Activated CD4-positive, alpha-beta T cell treated with anti-CD3 and anti-CD28 coated beads for 36 hours (primary cell): ENCODE measurements around the gene SUV39H1. TPM values are rescaled to one million over a fixed set of nuclear protein-coding genes. Genes with fewer than 3 reads are reported as not detected.

Source experiments
- total RNA-seq, 2 experiments: library from RNA; stranded (reverse); gene quantifications; one replicate each; pipeline ENCODE4 v1.2.3, GENCODE V29; 2021

The SUV39H1 gene
- total RNA-seq, 2 experiments from 2014 or later: 30.8 to 31.7 TPM

Other genes with a start within 250 kb of the SUV39H1 start
- gene SLC38A5, start 226.5 kb upstream of the SUV39H1 start, total RNA-seq: 10 to 100 TPM; 83.5 to 98.1 TPM
- 10 to 100 TPM; 73.0 to 93.7 TPM for gene FTSJ1, start 220.5 kb upstream of the SUV39H1 start, total RNA-seq
- gene PORCN, start 187.7 kb upstream of the SUV39H1 start, total RNA-seq: 1 to 10 TPM; 6.9 to 9.0 TPM
- 100 to 1,000 TPM; 137 to 140 TPM for gene EBP, start 174.9 kb upstream of the SUV39H1 start, total RNA-seq
- 10 to 100 TPM; 13.2 to 15.2 TPM for gene TBC1D25, start 157.0 kb upstream of the SUV39H1 start, total RNA-seq
- gene RBM3, start 122.2 kb upstream of the SUV39H1 start, total RNA-seq: 100 to 1,000 TPM; 164 to 202 TPM
- 10 to 100 TPM; 27.2 to 39.4 TPM for gene WDR13, start 99.2 kb upstream of the SUV39H1 start, total RNA-seq
- gene WAS, start 12.9 kb upstream of the SUV39H1 start, total RNA-seq: 100 to 1,000 TPM in 1 of 2 experiments, 10 to 100 TPM in 1; 85.9 to 102 TPM
- not detected for gene GLOD5, start 65.0 kb downstream of the SUV39H1 start, total RNA-seq
- gene GATA1, start 89.9 kb downstream of the SUV39H1 start, total RNA-seq: not detected
- 10 to 100 TPM; 59.2 to 69.7 TPM for gene HDAC6, start 105.3 kb downstream of the SUV39H1 start, total RNA-seq
- gene ERAS, start 129.8 kb downstream of the SUV39H1 start, total RNA-seq: not detected
- 1 to 10 TPM; 1.3 TPM for gene PCSK1N, start 138.9 kb downstream of the SUV39H1 start, total RNA-seq
- 10 to 100 TPM; 54.2 to 58.9 TPM for gene TIMM17B, start 201.0 kb downstream of the SUV39H1 start, total RNA-seq
- gene PQBP1, start 201.2 kb downstream of the SUV39H1 start, total RNA-seq: 10 to 100 TPM; 73.4 to 75.3 TPM
- 10 to 100 TPM; 19.7 to 20.3 TPM for gene SLC35A2, start 214.9 kb downstream of the SUV39H1 start, total RNA-seq
- 100 to 1,000 TPM; 320 TPM for gene PIM2, start 222.3 kb downstream of the SUV39H1 start, total RNA-seq